Activated CD4-positive, alpha-beta T cell treated with anti-CD3 and anti-CD28 coated beads, Interleukin-2, amount 50 U/mL, for 1 hour (primary cell): ENCODE results near the gene ERGIC1.

Source experiments
- DNase-seq: peaks from one replicate; pipeline ENCODE4 v3.0.0-alpha.2; 2020

The ERGIC1 gene

GRCh38 chr5:172951371-172952033 lies 117.5 kb downstream of the ERGIC1 start:
- DNase-seq, result no peak

GRCh38 chr5:172952034-172952511 lies 118.0 kb downstream of the ERGIC1 start:
- DNase-seq, result no peak

GRCh38 chr5:172953776-172954675 lies 120.0 kb downstream of the ERGIC1 start:
- no peak for DNase-seq

DNA sequence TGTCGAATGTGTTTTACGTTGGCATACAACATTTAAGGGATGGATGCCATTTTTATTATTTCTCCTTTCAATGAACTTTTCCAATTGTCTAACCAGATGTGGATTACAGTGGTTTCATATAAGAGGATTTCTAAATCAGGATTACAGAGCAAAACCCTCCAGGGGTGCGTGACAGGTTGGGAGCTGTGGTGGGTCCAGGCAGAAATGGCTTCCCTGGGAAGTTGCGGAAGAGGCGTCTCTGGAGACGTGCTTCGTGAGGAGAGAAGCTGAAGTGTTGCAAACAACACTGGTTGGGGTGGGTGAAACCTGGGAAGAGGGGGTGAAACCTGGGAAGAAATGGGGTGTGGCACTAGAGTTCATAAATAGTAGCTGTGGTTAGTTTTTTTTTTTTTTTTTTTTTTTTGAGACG lies 120.7 kb downstream of the ERGIC1 start:
- no peak for DNase-seq

- no peak for DNase-seq
Observed at GRCh38 chr5:172956228-172956627, 122.2 kb downstream of the ERGIC1 start.

DNA sequence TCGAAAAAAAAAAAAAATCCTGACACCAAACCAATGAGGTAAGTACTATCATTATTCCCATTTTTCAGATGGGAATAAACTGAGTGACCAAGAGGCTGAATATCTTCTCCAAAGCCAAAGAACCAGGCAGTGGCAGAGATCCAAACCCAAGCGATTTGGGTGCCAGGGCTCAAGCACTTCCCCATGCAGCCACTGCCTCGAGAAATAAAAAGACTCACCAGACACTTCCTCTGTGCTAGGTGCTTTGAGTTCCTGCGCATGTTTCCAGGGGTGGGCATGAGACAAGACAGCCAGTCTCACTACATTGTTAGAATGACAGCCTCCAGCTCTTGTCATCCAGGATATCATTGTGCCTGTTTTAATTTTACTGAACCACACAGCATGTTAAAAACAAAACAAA lies 122.9 kb downstream of the ERGIC1 start:
- no peak for DNase-seq

DNA sequence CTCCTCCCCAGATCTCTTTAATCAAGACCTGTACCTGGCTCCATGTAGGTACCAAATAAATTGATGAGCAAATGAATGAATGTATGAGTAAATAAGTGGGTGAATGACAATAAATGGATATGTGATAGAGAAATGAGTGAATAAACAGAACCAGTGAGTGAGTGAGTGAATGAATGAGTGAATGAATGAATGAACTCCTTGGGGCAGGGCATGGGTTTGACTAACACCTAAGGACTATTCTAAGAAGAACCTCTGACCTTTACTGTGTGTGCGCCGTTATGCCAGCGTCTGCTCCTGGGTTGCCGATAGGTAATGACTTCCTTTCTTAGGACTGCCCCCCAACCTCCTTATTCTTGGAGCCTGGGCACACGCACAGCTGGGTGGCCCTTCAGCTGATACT lies 123.4 kb downstream of the ERGIC1 start:
- DNase-seq, result no peak

DNA sequence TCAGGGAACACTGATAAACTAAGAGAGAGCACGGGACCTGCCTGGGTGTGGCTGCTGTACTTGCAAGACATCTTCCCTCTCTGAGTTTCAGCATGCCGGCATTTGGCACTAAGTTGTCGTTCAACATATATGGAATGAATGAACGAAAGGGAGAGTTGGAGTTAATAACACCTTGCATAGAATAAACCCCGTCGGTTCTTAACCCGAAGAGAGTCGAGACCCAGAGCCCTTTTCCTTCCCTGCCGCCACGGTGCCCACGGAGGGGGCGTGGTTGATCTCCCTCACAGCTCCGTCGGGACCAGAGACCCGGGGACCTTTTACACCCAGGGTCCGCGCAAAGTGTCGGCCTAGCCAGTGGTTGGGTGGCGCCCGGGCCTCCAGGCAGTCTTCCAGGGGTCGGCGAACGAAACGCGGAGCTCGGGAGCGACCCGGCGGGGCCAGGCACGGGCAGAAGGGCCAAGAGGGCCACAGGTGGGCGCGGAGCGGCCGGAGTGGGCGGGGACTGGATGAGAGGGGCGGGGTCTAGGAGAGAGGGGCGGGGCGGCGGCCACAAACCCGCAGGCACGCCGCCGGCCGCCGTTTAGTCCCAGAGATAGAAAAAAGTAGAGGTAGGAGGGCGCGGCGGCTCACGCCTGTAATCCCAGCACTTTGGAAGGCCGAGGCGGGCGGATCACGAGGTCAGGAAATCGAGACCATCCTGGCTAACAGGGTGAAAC lies 124.4 kb downstream of the ERGIC1 start:
- peak; percentile 56 for DNase-seq

- no peak for DNase-seq
Observed at GRCh38 chr5:172959824-172960799, 126.1 kb downstream of the ERGIC1 start.

GRCh38 chr5:172969921-172970320 lies 135.9 kb downstream of the ERGIC1 start:
- no peak for DNase-seq

GRCh38 chr5:172971482-172971881 lies 137.4 kb downstream of the ERGIC1 start:
- DNase-seq, result no peak

- DNase-seq, result no peak
Observed at GRCh38 chr5:172972552-172972951, 138.5 kb downstream of the ERGIC1 start.

- no peak for DNase-seq
Observed at GRCh38 chr5:172973127-172973916, 139.3 kb downstream of the ERGIC1 start.

DNA sequence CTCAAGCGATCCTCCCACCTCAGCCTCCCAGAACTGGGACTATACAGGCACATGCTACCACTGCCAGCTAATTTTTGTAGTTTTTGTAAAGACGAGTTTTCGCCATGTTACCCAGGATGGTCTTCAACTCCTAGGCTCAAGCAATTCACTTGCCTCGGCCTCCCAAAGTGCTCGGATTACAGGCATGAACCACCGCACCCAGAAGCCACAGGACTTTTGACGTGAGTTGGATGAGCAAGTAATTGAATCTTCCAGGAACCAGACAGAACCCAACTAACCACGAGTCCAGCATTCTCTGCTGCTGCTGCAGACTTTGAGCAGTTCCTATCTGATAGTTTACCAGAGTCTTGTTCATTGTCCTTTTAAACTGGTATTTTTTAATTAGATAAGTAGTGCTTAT lies 139.9 kb downstream of the ERGIC1 start:
- DNase-seq, result no peak

- no peak for DNase-seq
Observed at GRCh38 chr5:172975289-172975688, 141.2 kb downstream of the ERGIC1 start.

- DNase-seq, result no peak
Observed at GRCh38 chr5:172979778-172980177, 145.7 kb downstream of the ERGIC1 start.

GRCh38 chr5:172981931-172982330 lies 147.9 kb downstream of the ERGIC1 start:
- DNase-seq, result no peak

DNA sequence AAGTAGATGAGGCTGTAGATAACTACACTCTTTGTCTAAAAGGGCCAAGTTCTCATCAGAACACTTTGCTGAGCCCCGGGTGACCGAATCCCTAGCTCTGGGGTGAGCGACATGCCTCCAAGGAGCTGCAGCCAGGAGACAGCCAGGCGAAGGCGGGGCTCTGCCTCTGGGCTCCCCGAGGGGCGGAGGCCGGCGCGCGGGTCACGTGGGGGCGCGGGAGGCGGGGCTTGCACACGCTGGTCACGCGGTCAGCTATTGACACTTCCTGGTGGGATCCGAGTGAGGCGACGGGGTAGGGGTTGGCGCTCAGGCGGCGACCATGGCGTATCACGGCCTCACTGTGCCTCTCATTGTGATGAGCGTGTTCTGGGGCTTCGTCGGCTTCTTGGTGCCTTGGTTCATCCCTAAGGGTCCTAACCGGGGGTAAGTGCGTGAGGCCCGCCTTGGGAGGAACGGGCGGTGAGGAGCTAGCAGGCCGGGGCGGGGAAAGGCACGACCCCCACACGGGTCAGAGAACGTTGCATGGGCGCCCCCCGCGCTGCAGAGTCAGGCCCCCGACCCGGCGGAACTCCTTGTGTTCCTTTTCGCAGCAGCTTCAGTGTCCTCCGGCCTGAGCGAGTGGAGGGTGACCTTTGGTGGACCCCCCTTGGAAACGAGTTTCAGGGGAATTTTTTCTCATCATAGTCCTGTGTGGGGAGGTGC lies 149.6 kb downstream of the ERGIC1 start, which contains the start of gene ATP6V0E1:
Gene ATP6V0E1 (plus strand): TSS at position 230 of the 702 bp plus-strand sequence. CDS start 90 bp downstream, at position 320.
- peak; percentile 91 for DNase-seq

DNA sequence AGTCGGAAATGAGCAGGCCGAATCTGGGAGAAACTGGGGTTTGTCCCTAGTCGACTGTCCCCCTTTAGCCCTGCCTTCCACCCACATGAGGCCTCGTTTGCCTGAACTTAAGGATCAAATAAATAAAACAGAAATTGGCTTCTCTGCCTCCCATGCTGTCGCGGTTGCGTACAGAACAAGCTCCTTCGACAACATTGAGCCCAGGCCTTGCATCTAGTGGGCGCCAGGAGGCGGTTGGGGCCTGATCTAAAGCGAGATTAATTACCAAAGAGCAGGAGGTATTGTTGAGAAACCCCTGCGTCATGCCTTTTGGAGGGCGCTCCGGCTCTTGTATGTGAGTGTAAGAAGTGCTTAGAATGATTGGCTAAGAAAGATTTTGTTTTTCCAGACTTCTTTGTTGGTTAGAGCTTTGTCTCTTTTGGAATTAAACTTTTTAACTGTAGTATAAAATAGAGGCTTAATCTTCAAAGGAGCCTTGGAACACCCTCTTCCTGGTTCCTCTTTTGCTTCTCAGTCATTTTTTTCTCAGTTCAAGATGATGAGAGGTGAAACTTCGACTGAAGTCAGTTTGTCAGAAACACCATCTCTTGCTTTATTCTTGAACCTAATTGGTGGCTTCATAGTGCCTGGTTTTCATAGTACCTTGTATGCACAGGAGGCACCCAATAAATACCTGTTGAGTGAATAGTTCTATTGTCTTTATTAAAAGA lies 150.3 kb downstream of the ERGIC1 start:
- DNase-seq, result peak; percentile 76

DNA sequence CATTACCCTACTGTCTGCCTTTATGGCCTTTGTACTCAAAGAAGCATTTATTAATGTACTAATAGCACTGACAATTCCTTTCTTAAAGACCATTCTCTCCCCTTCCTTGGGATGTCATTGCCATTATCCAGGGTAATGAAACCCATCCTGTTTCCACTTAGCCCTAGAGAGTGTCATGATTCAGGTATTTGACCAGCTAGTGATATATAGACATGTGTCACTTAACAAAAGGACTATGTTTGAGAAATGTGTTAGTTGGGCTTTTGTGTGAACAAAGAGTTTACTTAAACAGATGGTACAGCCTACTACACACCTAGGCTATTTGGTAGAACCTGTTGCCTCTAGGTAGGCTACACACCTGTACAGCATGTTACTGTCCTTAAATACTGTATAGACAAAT lies 151.5 kb downstream of the ERGIC1 start:
- DNase-seq, result no peak
